NCI-H2171 treated with DMSO at 0.1 percent for 48 hours (cell line): ENCODE data around the gene IFT74.
"Not testable (repeated sequence)": the region's sequence is repeated elsewhere in the genome, so short reads cannot be mapped to it uniquely, and the experiment has no call there.

Source experiments
- DNase-seq: peaks from one replicate; lab custom pipeline; 2025; lab: John Stamatoyannopoulos, UW

Gene IFT74

DNA sequence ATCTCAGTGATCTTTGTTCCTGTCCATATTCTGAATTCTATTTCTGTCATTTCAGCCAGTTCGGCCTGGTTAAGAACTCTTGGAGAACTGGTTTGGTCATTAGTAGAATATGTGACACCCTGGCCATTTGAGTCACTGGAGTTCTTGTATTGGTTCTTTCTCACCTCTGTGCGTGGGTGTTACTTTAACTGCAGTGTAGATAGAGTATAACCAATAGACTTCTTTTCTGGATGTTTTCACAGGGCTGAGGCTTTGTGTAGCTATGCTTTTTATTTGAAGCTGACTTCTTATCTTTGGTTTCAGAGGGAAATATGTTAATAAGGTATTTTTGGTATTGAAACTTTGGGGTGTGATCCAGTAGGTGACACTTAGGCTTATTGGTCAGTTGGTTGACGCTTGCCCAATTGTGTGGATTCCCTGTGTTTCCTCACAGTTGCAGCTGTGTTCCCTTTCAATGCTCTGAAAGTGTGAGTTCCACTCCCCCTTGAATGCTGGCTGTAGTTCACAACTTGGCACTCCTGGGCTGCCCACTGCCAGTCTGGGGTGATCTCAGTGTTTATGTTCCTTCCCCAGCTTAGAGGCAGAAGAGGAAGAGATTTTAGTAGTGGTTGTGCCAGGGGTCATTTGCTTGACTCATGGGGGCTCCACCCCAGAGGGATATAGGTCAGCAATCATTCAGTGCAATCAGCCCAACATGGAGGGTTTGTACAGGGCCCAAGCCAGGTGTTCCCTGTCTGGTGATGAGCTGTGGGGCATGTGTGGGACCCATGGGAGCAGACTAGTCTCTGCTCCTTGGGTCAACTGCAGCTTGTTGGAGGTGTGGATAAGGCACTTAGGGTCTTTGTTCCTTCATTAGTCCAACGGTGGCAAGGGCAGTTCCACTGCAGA is 117.9 kb downstream of the IFT74 start:
- DNase-seq, result no peak

DNA sequence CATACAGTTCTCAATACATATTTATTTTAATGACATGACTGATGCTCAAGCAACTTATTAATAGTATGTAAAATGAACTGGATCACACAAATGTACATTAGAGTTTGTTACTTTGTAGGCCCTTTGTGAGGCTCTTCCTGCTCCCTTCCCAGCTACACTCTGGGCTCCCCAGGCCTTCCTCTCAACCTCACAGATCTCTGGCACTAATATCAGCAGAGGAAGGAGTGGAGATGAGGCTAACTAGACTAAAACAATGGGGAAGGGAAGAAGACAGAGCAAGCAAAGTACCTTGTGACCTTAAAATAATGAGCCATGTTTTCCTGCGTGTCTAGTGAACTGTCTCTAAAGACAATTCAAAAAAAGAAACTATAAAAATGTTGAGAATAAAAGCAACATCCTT is 122.5 kb downstream of the IFT74 start:
- no peak for DNase-seq

DNA sequence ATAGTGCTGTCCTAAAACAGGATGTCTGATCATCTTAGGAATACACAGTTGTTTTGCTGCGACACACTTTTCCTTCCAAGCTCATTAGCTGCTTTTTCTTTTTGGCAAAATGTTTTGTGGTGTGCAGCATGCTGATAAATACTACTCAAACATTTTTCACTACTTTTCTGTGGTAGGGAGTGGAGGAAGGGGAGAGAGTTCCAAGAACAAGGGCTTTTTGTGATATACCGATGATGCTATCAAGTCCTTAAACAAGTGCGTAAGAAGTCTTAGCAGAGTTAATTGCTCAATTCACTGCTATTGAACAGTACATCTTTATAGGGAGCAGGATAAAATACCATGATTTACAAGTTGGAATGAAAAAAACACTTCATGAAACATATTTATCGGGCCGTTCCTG is 129.2 kb downstream of the IFT74 start:
- DNase-seq, result no peak

DNA sequence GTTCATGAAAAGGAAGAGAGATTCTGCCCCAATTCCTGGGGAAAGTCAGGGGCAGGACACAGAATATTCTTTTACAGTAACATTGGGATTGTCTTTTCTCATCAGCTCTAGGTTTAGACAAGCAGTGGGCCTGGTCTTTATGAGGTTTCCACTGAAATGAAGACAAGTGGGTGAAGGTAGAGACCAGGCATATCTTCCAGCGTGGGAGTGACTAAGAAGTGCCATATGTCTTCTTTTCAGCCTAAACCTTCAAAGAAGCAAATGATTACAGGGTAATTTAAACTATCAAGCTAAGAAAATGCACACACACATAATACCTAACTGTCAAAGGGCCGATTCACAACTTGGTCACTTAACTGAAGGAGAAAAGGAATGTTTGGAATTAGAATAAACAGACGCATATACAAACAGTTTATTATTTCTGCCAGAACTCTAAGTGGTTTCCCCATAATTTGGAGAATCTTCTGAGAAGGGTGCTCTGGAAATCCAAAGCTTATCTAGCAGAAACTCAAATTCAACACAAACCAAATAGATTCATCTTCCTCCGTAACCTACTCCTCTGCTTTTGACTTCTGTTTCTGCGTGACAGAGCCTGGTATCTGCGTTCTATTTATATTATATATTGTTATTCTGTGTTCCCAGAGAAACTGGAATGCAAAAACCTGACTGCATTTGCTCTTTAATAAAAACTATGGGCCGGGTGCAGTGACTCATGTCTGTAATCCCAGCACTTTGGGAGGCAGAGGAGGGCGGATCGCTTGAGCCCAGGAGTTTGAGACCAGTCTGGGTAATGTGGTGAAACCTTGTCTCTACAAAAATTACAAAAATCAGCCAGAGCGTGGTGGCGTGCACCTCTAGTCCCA is 130.8 kb downstream of the IFT74 start:
- DNase-seq, result no peak

DNA sequence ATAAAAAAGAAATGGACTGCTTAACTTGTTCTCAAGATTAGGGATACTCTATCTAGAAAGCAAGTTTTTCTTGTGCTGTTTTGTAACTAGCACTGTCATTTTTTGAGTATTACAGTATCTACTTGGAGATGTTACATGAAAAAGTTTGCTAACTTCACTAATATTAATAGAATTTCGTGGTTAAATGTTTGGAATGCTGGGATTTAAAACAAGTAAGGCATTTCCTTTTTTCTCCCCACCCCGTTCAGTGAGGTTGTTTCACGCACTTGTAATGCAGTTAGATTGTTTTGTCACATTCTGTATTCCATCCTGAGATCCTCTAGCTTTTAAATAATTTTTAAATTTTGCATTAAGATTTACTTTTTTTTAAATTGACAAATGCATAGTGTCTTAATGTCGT is 132.8 kb downstream of the IFT74 start:
- DNase-seq, result no peak

DNA sequence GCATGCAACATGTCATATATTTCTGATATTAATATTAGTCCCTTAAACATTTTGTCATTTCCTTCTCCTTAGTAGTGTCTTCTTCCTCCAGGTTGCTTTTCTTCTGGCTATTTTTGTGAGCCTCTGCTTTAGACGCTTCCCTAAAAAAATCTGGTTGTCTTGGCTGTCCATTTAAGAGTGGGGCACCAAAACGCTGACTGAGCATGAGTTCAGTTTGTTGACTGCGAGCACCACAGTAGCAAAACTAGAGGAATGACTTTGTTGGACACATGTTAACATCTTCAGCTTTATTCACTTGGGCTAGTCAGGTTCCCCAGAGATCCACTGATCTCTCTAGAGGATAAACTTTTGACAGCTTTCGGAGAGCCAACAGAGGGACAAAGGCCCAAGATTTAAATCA is 133.5 kb downstream of the IFT74 start:
- DNase-seq, result no peak

DNA sequence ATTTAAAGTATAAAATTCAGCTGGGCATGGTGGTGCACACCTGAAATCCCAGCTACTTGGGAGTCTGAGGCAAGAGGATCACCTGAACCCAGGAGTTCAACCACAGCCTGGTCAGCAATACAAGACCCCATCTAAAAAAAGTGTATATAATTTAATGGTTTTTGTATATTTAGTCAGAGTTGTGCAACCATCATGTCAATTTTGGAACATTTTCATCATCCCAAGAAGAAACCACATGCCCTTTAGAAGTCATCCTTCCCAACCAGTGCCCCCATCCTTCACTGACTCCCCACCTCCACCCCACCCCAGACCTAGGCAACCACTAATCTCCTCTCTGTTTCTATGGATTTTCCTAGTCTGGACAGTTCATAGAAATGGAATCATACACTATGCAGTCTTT is 134.0 kb downstream of the IFT74 start:
- DNase-seq, result no peak

DNA sequence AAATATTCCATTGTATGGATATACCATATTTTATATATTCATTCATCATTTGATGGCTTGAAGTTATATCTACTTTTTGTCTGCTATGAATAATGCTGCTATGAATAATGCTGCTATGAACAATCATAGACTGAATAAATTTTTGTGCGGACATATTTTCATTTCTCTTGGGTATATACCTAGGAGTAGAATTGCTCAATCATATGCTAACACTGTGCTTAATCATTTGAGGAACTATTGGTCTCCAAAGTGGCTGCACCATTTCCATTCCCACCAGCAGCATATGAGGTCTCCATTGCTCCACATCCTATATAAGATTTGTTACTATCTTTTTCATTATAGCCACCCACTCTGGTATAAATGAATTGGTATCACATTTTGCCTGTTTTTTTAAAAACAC is 134.5 kb downstream of the IFT74 start:
- DNase-seq, result no peak

DNA sequence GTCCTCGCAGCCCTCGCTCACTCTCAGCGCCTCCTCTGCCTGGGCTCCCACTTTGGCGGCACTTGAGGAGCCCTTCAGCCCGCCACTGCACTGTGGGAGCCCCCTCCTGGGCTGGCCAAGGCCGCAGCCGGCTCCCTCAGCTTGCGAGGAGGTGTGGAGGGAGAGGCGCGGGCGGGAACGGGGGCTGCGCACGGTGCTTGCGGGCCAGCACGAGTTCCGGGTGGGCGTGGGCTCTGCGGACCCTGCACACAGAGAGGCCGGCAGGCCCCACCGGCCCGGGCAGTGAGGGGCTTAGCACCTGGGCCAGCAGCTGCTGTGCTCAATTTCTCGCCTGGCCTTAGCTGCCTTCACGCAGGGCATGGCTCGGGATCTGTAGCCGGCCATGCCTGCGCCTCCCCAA is 136.3 kb downstream of the IFT74 start:
- DNase-seq, result not testable (repeated sequence)

DNA sequence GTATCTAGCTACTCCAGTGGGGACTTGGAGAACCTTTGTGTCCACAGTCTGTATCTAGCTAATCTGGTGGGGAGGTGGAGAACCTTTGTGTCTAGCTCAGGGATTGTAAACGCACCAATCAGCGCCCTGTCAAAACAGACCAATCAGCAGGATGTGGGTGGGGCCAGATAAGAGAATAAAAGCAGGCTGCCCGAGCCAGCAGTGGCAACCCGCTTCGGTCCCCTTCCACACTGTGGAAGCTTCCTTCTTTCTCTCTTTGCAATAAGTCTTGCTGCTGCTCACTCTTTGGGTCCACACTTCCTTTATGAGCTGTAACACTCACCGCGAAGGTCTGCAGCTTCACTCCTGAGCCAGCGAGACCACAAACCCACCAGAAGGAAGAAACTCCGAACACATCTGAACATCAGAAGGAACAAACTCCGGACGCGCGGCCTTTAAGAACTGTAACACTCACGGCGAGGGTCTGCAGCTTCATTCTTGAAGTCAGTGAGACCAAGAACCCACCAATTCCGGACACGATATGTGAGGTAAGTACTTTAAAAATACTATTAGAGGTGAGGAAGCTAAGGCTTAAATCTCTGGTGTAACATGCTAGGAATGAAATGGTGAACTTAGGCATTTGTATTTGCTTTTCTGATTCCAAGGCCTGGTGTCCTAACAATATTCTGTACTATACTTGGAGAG is 137.3 kb downstream of the IFT74 start:
- DNase-seq, result not testable (repeated sequence)

DNA sequence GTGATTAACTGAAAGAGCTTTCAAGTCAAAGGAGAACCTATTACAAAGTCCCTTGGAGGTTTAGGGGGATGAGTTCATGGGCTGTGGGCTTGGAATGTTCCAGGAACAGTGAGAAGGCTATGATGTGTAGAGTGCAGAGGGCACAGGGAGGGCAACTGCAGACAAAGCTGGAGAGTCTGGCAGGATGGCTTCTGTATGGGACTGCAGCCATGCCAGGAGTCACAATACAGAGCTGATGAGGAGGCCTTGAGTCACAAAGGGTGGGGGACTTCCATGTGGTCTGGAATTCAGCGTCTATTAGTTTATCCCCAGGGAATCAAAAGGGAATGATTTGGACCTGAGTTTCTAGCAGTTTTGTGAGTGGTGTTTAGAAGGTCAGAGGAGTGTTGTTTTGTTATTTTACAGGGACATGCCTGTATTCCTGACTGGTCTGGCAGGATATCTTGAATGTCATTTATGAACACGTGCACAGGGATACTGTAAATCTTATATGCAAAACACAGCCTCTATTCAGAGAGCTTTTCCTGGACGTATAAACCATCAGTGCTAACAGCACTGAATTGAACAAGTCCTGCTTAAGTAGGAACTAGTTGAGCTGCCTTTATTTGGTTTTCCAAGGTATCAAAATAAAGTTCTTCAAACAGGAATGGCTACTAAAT is 138.6 kb downstream of the IFT74 start:
- no peak for DNase-seq

DNA sequence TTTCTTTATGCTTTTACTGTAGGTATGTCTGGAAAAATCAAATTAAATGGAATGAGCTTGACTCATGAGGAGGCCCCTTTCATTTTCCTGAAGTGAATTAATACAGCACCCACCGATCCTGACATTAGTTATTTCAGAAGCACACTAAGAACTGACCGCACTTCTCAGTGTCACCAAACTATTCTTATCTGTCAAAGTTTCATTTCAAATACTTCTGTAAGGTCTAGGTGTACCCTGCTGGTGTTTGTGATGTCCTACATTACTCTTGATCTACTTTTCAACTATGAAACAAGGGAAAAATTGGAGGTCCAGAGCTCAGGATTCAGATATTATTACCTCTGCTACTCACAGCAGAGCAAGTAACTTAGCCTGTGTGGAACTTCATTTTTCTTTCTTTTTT is 151.0 kb downstream of the IFT74 start:
- no peak for DNase-seq

DNA sequence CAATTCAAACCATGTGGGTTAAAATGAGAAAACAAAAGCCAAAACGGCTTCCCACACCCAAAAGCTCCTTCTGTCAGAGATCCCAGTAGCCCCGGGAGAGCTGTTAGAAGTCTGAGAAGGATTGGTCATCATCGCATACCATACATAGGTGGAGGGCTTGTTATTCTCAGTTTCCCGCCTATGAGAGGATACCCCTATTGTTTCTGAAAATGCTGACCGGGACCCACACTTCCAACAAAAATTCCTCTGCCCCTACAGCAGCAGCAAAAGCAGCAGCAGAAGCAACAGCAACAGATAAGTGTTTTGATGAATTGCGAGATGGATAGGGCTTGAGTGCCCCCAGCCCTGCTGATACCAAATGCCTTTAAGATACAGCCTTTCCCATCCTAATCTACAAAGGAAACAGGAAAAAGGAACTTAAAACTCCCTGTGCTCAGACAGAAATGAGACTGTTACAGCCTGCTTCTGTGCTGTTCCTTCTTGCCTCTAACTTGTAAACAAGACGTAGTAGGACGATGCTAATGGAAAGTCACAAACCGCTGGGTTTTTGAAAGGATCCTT is 152.8 kb downstream of the IFT74 start, which contains the start of gene TEK:
TEK (plus strand) TSS at position 245 of the 561 bp plus-strand sequence. CDS start 366 bp downstream, outside the sequence.
- DNase-seq, result no peak

DNA sequence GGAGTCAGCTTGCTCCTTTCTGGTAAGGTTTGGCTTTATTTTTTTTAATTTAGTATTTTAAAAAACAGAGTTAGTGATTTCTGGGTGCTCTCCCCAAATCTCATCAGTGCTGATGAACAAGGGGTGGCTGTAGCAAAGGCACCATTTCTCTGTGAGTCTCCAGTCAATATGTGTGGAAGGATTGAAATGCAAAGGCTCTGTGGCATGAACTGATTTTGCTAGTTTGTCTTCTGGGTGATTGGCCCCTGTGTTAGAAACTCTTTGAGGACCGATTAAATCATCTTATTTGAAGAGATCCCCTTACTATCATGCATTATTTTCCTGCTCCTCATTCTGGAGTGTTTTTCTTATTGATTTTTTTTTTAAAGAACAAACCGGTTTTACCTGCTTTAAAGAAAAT is 153.4 kb downstream of the IFT74 start:
- DNase-seq, result no peak

DNA sequence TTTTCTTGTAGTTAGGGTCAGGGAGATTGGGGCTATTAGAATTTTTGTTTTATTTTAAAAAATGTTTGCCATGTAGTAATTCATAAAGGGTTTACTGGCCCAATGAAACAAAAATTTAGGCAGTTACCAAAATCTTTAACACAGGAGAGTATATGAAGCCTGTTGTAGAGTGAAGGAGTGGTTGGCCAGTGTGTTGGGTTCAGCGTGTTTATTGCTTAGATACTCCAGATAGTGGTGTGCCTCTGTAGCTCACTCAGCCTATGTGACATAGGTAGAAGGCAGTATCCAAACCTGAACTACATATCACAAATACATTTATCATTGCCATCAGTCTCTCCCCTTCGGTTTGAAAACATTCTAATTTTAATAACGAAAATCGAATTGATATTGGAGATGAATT is 154.0 kb downstream of the IFT74 start:
- no peak for DNase-seq

DNA sequence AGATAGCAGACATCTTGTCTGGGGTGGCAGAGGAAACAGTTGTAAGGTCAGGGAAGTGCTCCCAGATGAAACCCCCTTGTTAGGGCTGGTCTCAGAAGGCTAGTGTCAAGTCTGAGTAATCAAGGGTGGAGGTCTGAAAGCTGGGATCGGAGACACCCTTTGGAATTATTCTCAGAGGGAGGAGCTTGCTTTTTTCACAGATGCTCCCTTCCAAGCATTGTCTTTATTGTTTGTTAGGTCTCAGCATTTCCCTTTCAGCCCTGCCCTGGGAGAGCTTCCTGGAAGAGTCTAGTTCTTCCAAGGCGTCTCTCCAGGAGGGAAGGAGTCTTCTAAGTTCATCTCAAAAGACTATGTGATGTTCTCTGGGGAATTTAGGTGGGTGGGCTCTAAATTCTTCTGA is 156.0 kb downstream of the IFT74 start:
- no peak for DNase-seq
